HEK293 (cell line): ENCODE results near the gene SUGP1.

Source experiments
- CTCF ChIA-PET: fragments of 350-600 bp; formaldehyde crosslinking; extraction: SDS; loops from one replicate; lab custom pipeline; 2021; ENCODE audit warnings: antibody characterized with exemption; lab: Yijun Ruan, JAX
- POLR2A ChIA-PET: fragments of 300-600 bp; formaldehyde crosslinking; extraction: SDS; loops from one replicate; lab custom pipeline; 2020; ENCODE audit warnings: antibody characterized with exemption, inconsistent platforms; lab: Yijun Ruan, JAX
- H3K27ac ChIP-seq: fragments of 200-500 bp; sonication (Bioruptor generic); 2 replicates; pipeline ENCODE4 v1.5.1; 2014; ENCODE audit warnings: low read depth, low read length, control low read depth, inconsistent platforms; ENCODE audit errors: extremely low read depth
- H3K36me3 ChIP-seq, 2 experiments: fragments of 200-500 bp in 1 of 2; sonication (Bioruptor generic) in 1 of 2; 1 replicate in 1 of 2; 2 replicates in 1 of 2; pipeline ENCODE4 v1.5.1; 2014 to 2017; ENCODE audit warnings: inconsistent platforms in 2 of 2, low read length in 2 of 2; ENCODE audit not compliant: control insufficient read depth in 2 of 2, insufficient read depth in 1 of 2
- H3K4me1 ChIP-seq: fragments of 200-500 bp; sonication (Bioruptor generic); 2 replicates; pipeline ENCODE4 v1.5.1; 2014; ENCODE audit warnings: mild to moderate bottlenecking, low read length, inconsistent platforms; ENCODE audit not compliant: control insufficient read depth, insufficient read depth
- H3K4me3 ChIP-seq: 2 replicates; pipeline ENCODE4 v1.5.1; 2011; ENCODE audit warnings: low read depth, mild to moderate bottlenecking, control low read depth, low read length, moderate library complexity
- H3K9me3 ChIP-seq: fragments of 200-500 bp; sonication (Bioruptor generic); 2 replicates; pipeline ENCODE4 v1.5.1; 2014; ENCODE audit warnings: low read depth, low read length, inconsistent platforms; ENCODE audit not compliant: control insufficient read depth, insufficient read depth
- FEZF1 ChIP-seq: fragments of 450-650 bp; formaldehyde crosslinking; IDR thresholded peaks from 2 replicates; pipeline ENCODE4 v1.5.1; 2016; ENCODE audit warnings: missing biosample characterization, missing genetic modification characterization
- GLI2 ChIP-seq: fragments of 450-650 bp; formaldehyde crosslinking; IDR thresholded peaks from 2 replicates; pipeline ENCODE4; 2017; ENCODE audit warnings: missing biosample characterization, missing genetic modification characterization, low read depth, borderline replicate concordance
- ZNF121 ChIP-seq: fragments of 450-650 bp; formaldehyde crosslinking; IDR thresholded peaks from 2 replicates; pipeline ENCODE4 v1.5.1; 2016; ENCODE audit warnings: missing biosample characterization, missing genetic modification characterization
- ZNF211 ChIP-seq: fragments of 450-650 bp; formaldehyde crosslinking; IDR thresholded peaks from 2 replicates; pipeline ENCODE4 v1.5.1; 2016; ENCODE audit warnings: low read depth, missing biosample characterization, missing genetic modification characterization
- ZNF274 ChIP-seq, 2 experiments: fragments of 200-500 bp in 1 of 2; fragments of 450-650 bp in 1 of 2; sonication (Bioruptor generic) in 1 of 2; formaldehyde crosslinking in 1 of 2; IDR thresholded peaks; 2 replicates each; pipeline versions ENCODE4 v1.5.1 to v1.6.1; 2014 to 2016; ENCODE audit warnings: borderline replicate concordance in 1 of 2, inconsistent platforms in 1 of 2, low read length in 1 of 2, missing biosample characterization in 1 of 2, missing genetic modification characterization in 1 of 2
- ZNF280D ChIP-seq: fragments of 450-650 bp; formaldehyde crosslinking; IDR thresholded peaks from 2 replicates; pipeline ENCODE4 v1.5.1; 2016; ENCODE audit warnings: missing biosample characterization, missing genetic modification characterization
- ZNF362 ChIP-seq: fragments of 450-650 bp; formaldehyde crosslinking; IDR thresholded peaks from 2 replicates; pipeline ENCODE4 v1.5.1; 2016; ENCODE audit warnings: missing biosample characterization, missing genetic modification characterization
- ZNF394 ChIP-seq: fragments of 450-650 bp; formaldehyde crosslinking; IDR thresholded peaks from 2 replicates; pipeline ENCODE4 v1.5.1; 2016; ENCODE audit warnings: missing biosample characterization, missing genetic modification characterization, mild to moderate bottlenecking, moderate library complexity, borderline replicate concordance
- ZNF416 ChIP-seq: fragments of 450-650 bp; formaldehyde crosslinking; IDR thresholded peaks from 2 replicates; pipeline ENCODE4 v1.5.1; 2016; ENCODE audit warnings: missing biosample characterization, missing genetic modification characterization
- ZNF48 ChIP-seq: fragments of 450-650 bp; formaldehyde crosslinking; IDR thresholded peaks from 2 replicates; pipeline ENCODE4 v1.5.1; 2016; ENCODE audit warnings: missing biosample characterization, missing genetic modification characterization
- ZNF596 ChIP-seq: fragments of 450-650 bp; IDR thresholded peaks from 2 replicates; pipeline ENCODE4 v1.5.0; 2018; ENCODE audit warnings: missing biosample characterization, mild to moderate bottlenecking, missing genetic modification characterization, moderate library complexity
- ZNF600 ChIP-seq: fragments of 450-650 bp; formaldehyde crosslinking; IDR thresholded peaks from 2 replicates; pipeline ENCODE4 v1.5.1; 2016; ENCODE audit warnings: missing biosample characterization, missing genetic modification characterization
- ZNF654 ChIP-seq: fragments of 450-650 bp; formaldehyde crosslinking; IDR thresholded peaks from 2 replicates; pipeline ENCODE4 v1.5.1; 2016; ENCODE audit warnings: low read depth, missing biosample characterization, missing genetic modification characterization
- ZNF707 ChIP-seq: fragments of 450-650 bp; formaldehyde crosslinking; IDR thresholded peaks from 2 replicates; pipeline ENCODE4 v1.5.1; 2016; ENCODE audit warnings: missing biosample characterization, missing genetic modification characterization
- ZNF76 ChIP-seq: fragments of 450-650 bp; formaldehyde crosslinking; IDR thresholded peaks from 2 replicates; pipeline ENCODE4; 2016; ENCODE audit warnings: low read depth, missing biosample characterization, missing genetic modification characterization, borderline replicate concordance
- ZNF785 ChIP-seq: fragments of 450-650 bp; formaldehyde crosslinking; IDR thresholded peaks from 2 replicates; pipeline ENCODE4 v1.5.1; 2016; ENCODE audit warnings: missing biosample characterization, missing genetic modification characterization
- ZNF791 ChIP-seq: fragments of 450-650 bp; formaldehyde crosslinking; IDR thresholded peaks from 2 replicates; pipeline ENCODE4 v1.5.1; 2016; ENCODE audit warnings: missing biosample characterization, missing genetic modification characterization
- ZSCAN23 ChIP-seq: fragments of 450-650 bp; formaldehyde crosslinking; IDR thresholded peaks from 2 replicates; pipeline ENCODE4 v1.5.1; 2016; ENCODE audit warnings: missing biosample characterization, missing genetic modification characterization
- TF ChIP-seq, protein P1 (sequence below): fragments of 450-650 bp; formaldehyde crosslinking; IDR thresholded peaks from 2 replicates; pipeline ENCODE4 v1.5.1; 2016; ENCODE audit warnings: missing biosample characterization, missing genetic modification characterization
- TF ChIP-seq, protein P2 (sequence below): fragments of 450-650 bp; formaldehyde crosslinking; IDR thresholded peaks from 2 replicates; pipeline ENCODE4 v1.5.1; 2016; ENCODE audit warnings: missing biosample characterization, missing genetic modification characterization
- TF ChIP-seq, protein P3 (sequence below): fragments of 450-650 bp; formaldehyde crosslinking; IDR thresholded peaks from 2 replicates; pipeline ENCODE4 v1.5.1; 2016; ENCODE audit warnings: missing biosample characterization, missing genetic modification characterization
- TF ChIP-seq, protein P4 (sequence below): fragments of 450-650 bp; formaldehyde crosslinking; IDR thresholded peaks from 2 replicates; pipeline ENCODE4 v1.5.1; 2016; ENCODE audit warnings: missing biosample characterization, missing genetic modification characterization

The SUGP1 gene

GRCh38 chr19:19341026-19341425 is 20.7 kb upstream of the SUGP1 start (continued):
- TF ChIP-seq, protein P1, sequence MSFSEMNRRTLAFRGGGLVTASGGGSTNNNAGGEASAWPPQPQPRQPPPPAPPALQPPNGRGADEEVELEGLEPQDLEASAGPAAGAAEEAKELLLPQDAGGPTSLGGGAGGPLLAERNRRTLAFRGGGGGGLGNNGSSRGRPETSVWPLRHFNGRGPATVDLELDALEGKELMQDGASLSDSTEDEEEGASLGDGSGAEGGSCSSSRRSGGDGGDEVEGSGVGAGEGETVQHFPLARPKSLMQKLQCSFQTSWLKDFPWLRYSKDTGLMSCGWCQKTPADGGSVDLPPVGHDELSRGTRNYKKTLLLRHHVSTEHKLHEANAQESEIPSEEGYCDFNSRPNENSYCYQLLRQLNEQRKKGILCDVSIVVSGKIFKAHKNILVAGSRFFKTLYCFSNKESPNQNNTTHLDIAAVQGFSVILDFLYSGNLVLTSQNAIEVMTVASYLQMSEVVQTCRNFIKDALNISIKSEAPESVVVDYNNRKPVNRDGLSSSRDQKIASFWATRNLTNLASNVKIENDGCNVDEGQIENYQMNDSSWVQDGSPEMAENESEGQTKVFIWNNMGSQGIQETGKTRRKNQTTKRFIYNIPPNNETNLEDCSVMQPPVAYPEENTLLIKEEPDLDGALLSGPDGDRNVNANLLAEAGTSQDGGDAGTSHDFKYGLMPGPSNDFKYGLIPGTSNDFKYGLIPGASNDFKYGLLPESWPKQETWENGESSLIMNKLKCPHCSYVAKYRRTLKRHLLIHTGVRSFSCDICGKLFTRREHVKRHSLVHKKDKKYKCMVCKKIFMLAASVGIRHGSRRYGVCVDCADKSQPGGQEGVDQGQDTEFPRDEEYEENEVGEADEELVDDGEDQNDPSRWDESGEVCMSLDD, result no peak
- TF ChIP-seq ZNF416 (tag by site-specific recombination) (no peak), ZNF785 (no peak), ZNF211 (tag by site-specific recombination) (no peak), ZNF707 (tag by site-specific recombination) (no peak)
- TF ChIP-seq, protein P2, sequence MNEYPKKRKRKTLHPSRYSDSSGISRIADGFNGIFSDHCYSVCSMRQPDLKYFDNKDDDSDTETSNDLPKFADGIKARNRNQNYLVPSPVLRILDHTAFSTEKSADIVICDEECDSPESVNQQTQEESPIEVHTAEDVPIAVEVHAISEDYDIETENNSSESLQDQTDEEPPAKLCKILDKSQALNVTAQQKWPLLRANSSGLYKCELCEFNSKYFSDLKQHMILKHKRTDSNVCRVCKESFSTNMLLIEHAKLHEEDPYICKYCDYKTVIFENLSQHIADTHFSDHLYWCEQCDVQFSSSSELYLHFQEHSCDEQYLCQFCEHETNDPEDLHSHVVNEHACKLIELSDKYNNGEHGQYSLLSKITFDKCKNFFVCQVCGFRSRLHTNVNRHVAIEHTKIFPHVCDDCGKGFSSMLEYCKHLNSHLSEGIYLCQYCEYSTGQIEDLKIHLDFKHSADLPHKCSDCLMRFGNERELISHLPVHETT (tag by site-specific recombination), result no peak

GRCh38 chr19:19338082-19338481 is 17.8 kb upstream of the SUGP1 start:
- H3K36me3 ChIP-seq, result peaks cover 10 to 88% of the 10 kb centered on the region in 2 experiments
- no peaks in the 10 kb centered on the region for H3K9me3 ChIP-seq
- TF ChIP-seq ZNF121 (no peak), ZNF596 (tag by site-specific recombination) (no peak), ZNF362 (no peak), ZNF654 (no peak), ZNF76 (no peak), FEZF1 (tag by site-specific recombination) (no peak)
- TF ChIP-seq, protein P3, sequence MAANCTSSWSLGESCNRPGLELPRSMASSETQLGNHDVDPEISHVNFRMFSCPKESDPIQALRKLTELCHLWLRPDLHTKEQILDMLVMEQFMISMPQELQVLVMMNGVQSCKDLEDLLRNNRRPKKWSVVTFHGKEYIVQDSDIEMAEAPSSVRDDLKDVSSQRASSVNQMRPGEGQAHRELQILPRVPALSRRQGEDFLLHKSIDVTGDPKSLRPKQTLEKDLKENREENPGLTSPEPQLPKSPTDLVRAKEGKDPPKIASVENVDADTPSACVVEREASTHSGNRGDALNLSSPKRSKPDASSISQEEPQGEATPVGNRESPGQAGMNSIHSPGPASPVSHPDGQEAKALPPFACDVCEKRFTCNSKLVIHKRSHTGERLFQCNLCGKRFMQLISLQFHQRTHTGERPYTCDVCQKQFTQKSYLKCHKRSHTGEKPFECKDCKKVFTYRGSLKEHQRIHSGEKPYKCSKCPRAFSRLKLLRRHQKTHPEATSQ, result no peak
- TF ChIP-seq, all 188 proteins: peak for 0
- Histone ChIP-seq H3K27ac (no peak overlapping the region), H3K4me1 (no peaks in the 10 kb centered on the region), H3K4me3 (no peak overlapping the region)
- ChIA-PET CTCF (interaction anchor here (0.5 to 1.1 kb wide), 3 partner anchors 11 to 192 kb away, joined by 4 to 5 read pairs (median 5); no protein-coding TSS in a partner anchor), POLR2A (interaction anchor here (1.7 kb wide), 1 partner anchor 67 kb away, joined by 4 read pairs; the partner anchor contains the start of gene GATAD2A)

DNA sequence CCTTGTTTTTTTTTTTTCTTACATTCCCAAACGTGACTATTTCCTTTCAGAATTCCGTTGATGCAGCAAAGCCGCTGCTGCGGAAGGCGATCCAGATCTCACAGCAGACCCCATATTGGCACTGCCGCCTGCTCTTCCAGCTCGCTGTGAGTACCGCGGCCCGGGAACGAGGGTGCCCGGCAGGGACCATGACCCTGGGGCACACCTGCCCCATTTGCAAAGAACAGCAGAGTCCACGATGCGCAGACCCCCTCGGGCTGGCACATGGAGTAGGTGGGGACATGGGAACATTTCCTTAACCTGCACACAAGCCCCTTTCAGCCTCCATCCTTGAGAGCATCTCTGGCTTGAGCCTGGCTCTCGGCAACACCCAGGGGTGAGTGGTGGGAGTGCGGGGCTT is 16.8 kb upstream of the SUGP1 start:
- CTCF ChIA-PET, result no interaction called here
- Histone ChIP-seq H3K36me3 (peaks cover 10 to 85% of the 10 kb centered on the region in 2 experiments), H3K9me3 (no peaks in the 10 kb centered on the region), H3K4me1 (no peaks in the 10 kb centered on the region), H3K27ac (no peak overlapping the region), H3K4me3 (no peak overlapping the region)
- POLR2A ChIA-PET, result no interaction called here
- no peak for TF ChIP-seq ZSCAN23
- TF ChIP-seq ZNF394 (tag by site-specific recombination), result no peak
- TF ChIP-seq ZNF274 (IDR thresholded peaks at IDR 0.05; ENCODE audit: low read length), result no peak
- no peak for TF ChIP-seq ZNF274 (tag by site-specific recombination; IDR thresholded peaks at IDR 0.05; ENCODE audit: borderline replicate concordance)
- no peak for TF ChIP-seq ZNF280D (tag by site-specific recombination)
- TF ChIP-seq, protein P4, sequence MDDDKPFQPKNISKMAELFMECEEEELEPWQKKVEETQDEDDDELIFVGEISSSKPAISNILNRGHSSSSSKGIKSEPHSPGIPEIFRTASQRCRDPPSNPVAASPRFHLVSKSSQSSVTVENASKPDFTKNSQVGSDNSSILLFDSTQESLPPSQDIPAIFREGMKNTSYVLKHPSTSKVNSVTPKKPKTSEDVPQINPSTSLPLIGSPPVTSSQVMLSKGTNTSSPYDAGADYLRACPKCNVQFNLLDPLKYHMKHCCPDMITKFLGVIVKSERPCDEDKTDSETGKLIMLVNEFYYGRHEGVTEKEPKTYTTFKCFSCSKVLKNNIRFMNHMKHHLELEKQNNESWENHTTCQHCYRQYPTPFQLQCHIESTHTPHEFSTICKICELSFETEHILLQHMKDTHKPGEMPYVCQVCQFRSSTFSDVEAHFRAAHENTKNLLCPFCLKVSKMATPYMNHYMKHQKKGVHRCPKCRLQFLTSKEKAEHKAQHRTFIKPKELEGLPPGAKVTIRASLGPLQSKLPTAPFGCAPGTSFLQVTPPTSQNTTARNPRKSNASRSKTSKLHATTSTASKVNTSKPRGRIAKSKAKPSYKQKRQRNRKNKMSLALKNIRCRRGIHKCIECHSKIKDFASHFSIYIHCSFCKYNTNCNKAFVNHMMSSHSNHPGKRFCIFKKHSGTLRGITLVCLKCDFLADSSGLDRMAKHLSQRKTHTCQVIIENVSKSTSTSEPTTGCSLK (tag by site-specific recombination), result no peak
- TF ChIP-seq ZNF600, result no peak
- TF ChIP-seq ZNF791 (tag by site-specific recombination), result no peak
- no peak for TF ChIP-seq ZNF48 (tag by site-specific recombination)
- no peak for TF ChIP-seq GLI2 (tag by site-specific recombination)
